HG03575 (cell line): ENCODE measurements around the gene DCST1.

Experiments
- ATAC-seq: cut with Tn5 transposase; IDR thresholded peaks from one replicate; pipeline ENCODE4 v1.9.1; 2021; ENCODE audit not compliant: unreplicated experiment, insufficient number of reproducible peaks, low FRiP score; ENCODE audit errors: extremely low read depth

DCST1 gene

GRCh38 chr1:154999571-155000410 lies 33.8 kb upstream of the DCST1 start:
- ATAC-seq: no peak

- ATAC-seq: no peak
These were observed 33.3 kb upstream of the DCST1 start for GRCh38 chr1:155000411-155000725.

GRCh38 chr1:155000726-155001424 lies 32.7 kb upstream of the DCST1 start:
- no peak for ATAC-seq

- no peak for ATAC-seq
These were observed 32.3 kb upstream of the DCST1 start for GRCh38 chr1:155001425-155001674.

GRCh38 chr1:155001675-155002463 lies 31.8 kb upstream of the DCST1 start:
- ATAC-seq: no peak

- no peak for ATAC-seq
These were observed 31.0 kb upstream of the DCST1 start, which contains the start of gene ZBTB7B for GRCh38 chr1:155002464-155003226. Gene ZBTB7B, plus strand, starts transcription at chr1:155002802. Its CDS starts 11,859 bp downstream, at chr1:155014661.

- no peak for ATAC-seq
These were observed 30.3 kb upstream of the DCST1 start for GRCh38 chr1:155003227-155003765.

GRCh38 chr1:155003766-155004351 lies 29.8 kb upstream of the DCST1 start:
- ATAC-seq: no peak

- ATAC-seq: no peak
These were observed 29.1 kb upstream of the DCST1 start for GRCh38 chr1:155004352-155005075.

- no peak for ATAC-seq
These were observed 28.3 kb upstream of the DCST1 start for GRCh38 chr1:155005076-155006011.

GRCh38 chr1:155006601-155007101 lies 27.0 kb upstream of the DCST1 start:
- ATAC-seq: no peak

- no peak for ATAC-seq
These were observed 26.3 kb upstream of the DCST1 start for GRCh38 chr1:155007251-155007828.

GRCh38 chr1:155008015-155008941 lies 25.3 kb upstream of the DCST1 start:
- no peak for ATAC-seq

GRCh38 chr1:155009221-155009711 lies 24.4 kb upstream of the DCST1 start:
- no peak for ATAC-seq

GRCh38 chr1:155009742-155010141 lies 23.9 kb upstream of the DCST1 start:
- ATAC-seq: no peak
